GM18505 (cell line): ENCODE results near the gene TMEM131.

ENCODE experiments used
- ATAC-seq: cut with Tn5 transposase; IDR thresholded peaks from one replicate; pipeline ENCODE4 v1.9.1; 2021; ENCODE audit not compliant: unreplicated experiment
- POLR2A ChIP-seq: IDR thresholded peaks from 4 replicates; pipeline ENCODE4 v1.6.1; 2011; ENCODE audit warnings: borderline replicate concordance; ENCODE audit not compliant: insufficient read depth, insufficient read length; ENCODE audit errors: extremely low read depth

Gene TMEM131

DNA sequence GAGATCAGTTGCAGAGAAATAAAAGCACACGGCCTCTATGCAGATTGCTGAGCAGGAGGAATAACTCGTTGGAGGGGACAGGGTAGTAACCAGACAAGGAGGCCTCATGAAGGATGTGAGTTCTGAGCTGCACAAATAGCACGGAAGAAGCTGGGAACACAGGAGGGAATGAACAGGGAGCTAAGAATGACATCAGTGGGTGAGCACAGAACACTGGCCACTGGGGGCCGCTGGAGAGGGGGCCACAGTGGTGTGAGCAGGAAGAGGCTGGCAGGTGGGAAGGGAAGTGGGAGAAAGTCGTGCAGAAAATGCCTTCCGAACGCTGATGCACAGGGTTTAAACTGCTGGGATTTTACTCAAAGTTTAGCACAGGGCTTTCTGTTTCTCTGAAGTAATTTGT is 221.3 kb downstream of the TMEM131 start:
- TF ChIP-seq POLR2A = no peak
- no peak for ATAC-seq

GRCh38 chr2:97770445-97770844 is 225.3 kb downstream of the TMEM131 start:
- ATAC-seq = no peak
- TF ChIP-seq POLR2A = no peak

DNA sequence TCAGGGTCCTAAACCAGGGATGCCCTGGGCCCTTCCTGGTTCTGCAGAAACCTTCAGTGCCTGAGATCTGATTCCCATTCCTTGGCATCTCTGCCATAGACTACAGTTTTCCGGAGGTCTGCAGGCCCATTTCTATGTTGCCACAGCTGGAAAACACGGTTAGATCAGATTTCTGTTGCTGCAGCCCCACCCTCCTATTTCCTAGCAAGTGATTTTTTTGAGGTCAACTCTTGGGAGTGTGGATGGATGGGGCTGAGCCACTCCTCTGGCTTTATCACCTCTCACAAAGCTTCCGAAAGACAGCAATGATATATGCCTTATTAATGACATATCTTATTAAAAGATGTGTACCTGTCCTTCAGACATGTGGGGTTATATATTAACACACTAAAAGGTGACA is 226.0 kb downstream of the TMEM131 start:
- no peak for ATAC-seq
- no peak for TF ChIP-seq POLR2A

GRCh38 chr2:97769308-97769707 is 226.4 kb downstream of the TMEM131 start:
- ATAC-seq = no peak
- no peak for TF ChIP-seq POLR2A

GRCh38 chr2:97766567-97766966 is 229.2 kb downstream of the TMEM131 start:
- TF ChIP-seq POLR2A = no peak
- ATAC-seq = no peak

DNA sequence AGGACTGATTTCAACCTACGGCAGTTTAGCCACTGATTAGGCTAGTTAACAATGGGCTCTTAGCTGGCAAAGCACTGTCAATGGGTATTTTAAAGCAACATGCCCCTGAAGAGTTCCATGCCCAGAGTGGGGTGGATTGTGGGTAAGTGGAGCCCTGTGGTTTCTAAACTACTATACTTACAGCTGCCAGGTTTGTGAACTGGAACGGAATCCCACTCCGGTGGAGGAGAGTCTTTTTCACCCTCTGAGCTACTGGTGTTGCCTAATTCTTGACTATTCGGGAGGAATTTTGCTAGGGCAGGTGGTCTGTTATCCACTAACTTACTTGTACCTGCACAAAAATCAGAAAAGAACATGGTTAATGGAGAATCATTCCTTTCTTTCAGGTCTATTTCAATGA is 229.8 kb downstream of the TMEM131 start:
- no peak for TF ChIP-seq POLR2A
- no peak for ATAC-seq

DNA sequence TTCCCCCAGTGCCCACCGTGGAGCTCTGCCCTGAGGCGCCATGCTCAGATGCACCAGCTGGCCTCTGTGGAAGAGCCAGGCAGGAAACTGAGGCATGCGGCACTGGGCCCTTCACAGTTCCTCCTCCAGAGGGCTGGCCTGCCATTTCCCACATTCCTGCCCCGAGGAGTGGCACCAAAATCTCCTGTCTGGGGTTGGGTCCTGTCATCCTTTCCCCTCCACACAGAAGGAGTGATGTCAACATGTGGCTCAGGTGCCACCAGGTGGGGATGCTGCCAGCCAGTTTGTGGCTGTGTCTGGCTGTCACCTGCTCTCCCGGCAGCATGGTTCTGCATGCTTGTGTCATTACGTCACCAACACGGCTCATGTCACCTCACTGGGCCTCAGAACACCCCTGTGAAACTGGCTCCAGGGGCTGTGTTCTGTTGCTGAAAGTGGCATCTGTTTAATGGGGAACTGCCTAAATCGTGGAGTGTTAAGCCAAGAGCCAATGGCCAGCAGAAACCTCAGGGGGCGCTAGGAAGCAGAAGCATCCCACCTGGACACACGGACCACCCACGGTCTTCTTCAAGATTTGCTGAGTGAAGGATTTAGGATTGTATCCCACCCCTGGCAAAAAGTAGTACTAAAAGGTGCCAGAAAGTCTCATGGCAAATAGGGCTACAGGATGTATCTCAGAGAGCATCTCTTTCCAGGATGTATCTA is 231.0 kb downstream of the TMEM131 start:
- no peak for ATAC-seq
- peak; percentile 24 for TF ChIP-seq POLR2A

- ATAC-seq = no peak
- no peak for TF ChIP-seq POLR2A
These were observed 232.4 kb downstream of the TMEM131 start for GRCh38 chr2:97763176-97763845.

DNA sequence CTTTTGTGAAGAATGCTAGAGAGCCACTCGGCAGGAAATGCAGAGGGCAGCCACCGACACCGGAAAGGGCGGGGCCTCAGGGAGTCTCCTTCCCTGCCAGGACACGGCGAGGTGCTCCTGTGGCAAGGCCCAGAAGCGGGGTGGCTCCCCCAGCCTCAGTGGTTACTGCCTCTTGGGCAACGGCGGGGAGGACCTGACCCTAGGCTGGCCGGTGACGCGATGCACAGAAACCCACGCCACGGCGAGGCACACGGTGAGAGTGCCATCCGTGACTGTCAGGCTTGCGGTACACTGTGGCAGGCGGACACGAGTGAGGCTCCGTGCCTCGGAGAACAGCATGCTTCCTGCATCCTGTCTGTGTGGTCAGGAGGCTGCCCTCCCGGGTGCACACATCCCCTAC is 234.6 kb downstream of the TMEM131 start:
- no peak for ATAC-seq
- TF ChIP-seq POLR2A = no peak

GRCh38 chr2:97760480-97761049 is 235.2 kb downstream of the TMEM131 start:
- ATAC-seq = no peak
- TF ChIP-seq POLR2A = no peak

- TF ChIP-seq POLR2A = no peak
- ATAC-seq = no peak
These were observed 235.9 kb downstream of the TMEM131 start for GRCh38 chr2:97759727-97760407.

DNA sequence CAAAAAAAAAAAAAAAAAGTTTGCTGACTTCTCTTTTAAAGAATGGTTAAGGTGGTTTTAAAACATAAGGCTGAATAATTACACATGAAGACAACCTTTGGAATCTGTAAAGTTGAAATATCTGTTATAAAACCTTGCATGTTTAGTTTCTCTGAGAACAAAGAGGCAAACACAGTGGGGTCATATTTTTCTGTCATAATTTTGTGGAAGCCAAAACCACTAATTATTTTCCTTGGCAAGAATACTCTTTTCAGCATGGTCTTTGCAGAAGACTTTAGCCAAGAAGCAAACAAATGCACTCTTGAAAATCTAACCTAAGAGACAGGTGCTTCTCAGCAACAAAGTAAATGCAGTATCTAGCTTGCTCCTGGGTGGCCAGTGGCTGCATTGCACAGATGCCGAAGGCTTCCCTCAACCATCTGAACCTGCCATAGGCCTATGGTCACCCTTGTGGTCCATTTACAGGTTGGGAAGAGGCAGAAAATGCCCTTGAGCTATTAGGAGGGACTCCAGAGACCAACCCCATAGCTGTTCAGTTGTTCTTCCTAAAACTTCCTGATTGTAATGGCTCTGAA is 237.5 kb downstream of the TMEM131 start:
- TF ChIP-seq POLR2A = no peak
- ATAC-seq = no peak

DNA sequence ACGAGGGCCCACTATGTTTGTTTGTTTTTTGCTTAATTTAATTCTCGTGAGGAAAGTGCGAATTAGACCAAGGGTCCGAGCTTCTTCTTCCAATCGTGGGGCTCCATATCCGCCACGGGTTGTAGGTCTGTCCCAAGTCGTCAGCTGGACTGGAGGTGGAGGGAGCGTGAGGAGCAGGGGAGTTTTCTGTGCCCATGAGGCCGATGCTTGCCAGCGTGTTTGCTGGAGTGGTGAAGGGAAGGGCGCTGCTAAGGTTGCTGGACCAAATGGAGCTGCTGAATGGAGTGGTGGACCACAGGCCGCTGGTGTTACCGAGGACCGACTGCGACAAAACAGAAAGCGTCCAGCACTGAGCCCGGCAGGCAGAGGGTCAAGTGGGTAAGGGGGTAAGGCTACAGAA is 238.7 kb downstream of the TMEM131 start:
- ATAC-seq = no peak
- no peak for TF ChIP-seq POLR2A

DNA sequence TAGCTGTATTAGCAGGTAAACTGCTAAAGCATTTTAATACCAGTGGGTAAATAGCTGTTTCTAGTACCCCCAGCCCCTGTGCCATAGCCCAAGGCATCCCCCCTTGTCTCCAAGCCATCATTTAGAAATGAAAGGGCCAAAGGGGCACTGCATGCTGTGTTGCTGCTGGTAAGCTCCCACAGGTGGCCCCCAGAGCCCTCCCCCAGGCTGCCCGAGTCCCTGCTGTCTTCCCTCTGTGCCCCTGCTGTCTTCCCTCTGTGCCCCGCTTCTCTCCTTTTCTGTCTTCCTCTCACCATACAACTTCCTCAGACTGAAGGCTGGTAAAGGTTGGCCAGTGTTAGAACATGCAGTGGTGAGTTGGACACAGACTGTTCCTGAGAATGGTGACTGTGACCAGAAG is 240.3 kb downstream of the TMEM131 start:
- ATAC-seq = no peak
- no peak for TF ChIP-seq POLR2A

- ATAC-seq = no peak
- no peak for TF ChIP-seq POLR2A
These were observed 240.9 kb downstream of the TMEM131 start for GRCh38 chr2:97754690-97755346.
